HG02798 (cell line): ENCODE data around the gene RBM20.

Experiments used
- ATAC-seq: cut with Tn5 transposase; IDR thresholded peaks from one replicate; pipeline ENCODE4 v1.9.1; 2021; ENCODE audit warnings: mild to moderate bottlenecking; ENCODE audit not compliant: unreplicated experiment, poor library complexity

RBM20 gene

GRCh38 chr10:110777017-110777416, 132.9 kb downstream of the RBM20 start:
- ATAC-seq: no peak

GRCh38 chr10:110777661-110778060, 133.5 kb downstream of the RBM20 start:
- no peak for ATAC-seq

GRCh38 chr10:110778211-110778610, 134.1 kb downstream of the RBM20 start:
- ATAC-seq: no peak

DNA sequence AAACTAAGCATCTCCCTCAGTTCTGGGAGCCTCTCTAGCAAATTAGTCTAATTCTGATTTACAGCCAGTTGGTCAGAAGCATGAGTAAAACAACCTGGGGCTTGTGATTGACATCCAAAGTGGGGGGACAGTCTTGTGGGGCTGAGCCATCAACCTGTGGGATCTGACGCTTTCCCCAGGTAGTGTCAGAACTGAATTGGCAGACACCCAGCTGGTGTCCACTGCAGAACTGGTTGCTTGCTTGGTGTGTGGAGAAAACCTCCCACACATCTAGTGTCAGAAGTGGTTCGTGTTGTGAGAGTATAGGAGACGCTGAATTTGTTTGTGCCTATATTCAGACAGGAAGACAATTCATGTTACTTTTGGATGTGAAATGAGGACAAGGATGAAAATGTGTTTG, 135.4 kb downstream of the RBM20 start:
- ATAC-seq: no peak

- ATAC-seq: no peak
These were observed 136.6 kb downstream of the RBM20 start for GRCh38 chr10:110780704-110781103.

- ATAC-seq: no peak
These were observed 137.0 kb downstream of the RBM20 start for GRCh38 chr10:110781139-110781538.

GRCh38 chr10:110782616-110783015, 138.5 kb downstream of the RBM20 start:
- ATAC-seq: no peak

DNA sequence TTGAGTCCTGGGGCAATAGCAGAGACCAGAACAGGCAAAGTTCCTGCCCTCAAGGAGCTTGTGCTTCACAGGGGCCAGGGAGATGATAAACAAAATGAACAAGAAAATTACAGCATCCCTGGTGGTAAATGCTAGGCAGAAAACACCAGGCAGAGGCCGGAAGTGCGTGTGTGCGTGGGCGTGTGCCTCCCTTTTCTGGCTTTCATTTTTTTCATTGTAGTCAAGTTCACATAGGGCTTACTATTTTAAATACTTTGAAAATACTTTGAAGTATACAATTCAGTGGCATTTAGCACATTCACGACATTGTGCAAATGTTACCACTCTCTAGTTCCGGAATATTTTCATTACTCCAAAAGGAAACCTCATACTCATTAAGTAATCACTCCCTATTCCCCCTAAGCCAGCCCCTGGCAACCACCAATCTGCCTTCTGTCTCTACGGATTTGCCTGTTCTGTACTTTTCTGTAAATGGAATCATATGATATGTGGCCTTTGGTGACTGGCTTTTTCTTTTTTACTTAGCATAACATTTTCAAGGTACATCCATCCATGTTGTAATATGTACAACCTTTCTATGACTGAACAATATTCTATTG, 139.5 kb downstream of the RBM20 start:
- ATAC-seq: no peak

DNA sequence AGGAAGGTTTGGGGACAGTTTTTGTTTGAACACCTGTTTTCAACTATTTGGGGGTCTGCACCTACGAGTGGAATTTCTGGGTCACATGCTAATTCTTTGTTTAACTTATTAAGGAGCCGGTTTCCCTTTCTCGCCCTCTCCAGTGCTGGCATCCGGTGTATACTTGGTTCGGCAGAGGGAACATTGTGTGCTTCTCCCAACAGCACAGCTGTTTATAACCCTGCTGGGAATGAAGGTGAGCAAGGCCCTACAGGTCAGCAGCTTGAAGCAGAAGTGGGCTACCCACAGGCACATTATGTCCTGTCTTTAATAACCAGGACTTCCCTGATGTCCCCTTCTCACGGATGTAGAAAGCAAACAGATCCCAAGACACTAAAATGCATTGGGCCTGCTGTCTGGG, 140.1 kb downstream of the RBM20 start:
- no peak for ATAC-seq

GRCh38 chr10:110786172-110786571, 142.0 kb downstream of the RBM20 start:
- no peak for ATAC-seq

DNA sequence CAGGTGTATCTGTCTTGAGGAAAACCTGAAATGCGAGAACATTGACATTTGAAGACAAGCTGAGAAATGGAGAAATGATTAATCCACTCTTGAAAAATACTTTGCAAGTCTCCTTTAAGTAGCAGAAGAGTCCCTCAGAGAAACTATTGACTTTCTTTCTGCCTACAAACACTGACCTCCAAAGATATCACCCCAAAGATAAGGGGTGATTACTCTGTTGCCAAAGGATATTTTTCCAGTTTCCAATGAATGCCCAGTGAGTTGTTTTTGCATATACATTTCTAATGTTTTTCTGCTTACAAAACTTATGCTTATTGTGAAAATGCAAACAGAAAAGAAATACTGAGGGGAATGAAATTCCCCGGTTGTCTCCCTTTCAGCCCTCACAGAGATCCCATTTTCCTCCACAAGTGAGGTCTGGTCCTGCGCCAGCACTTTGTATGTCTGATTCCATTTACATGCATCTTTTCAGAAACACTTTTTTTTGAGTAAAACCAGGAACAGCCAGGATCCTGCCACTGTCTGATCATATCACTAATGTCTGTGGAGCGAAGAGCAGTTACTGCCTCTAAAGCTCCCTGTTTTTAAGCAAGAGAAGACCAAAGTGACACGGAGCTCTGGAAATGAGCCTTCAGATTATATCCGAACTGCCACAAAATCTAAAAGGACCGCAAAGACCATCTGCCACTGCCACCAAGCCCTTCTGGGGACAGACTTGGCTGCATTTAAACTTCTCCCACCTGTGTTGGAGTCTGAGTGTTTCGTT, 144.7 kb downstream of the RBM20 start:
- no peak for ATAC-seq

DNA sequence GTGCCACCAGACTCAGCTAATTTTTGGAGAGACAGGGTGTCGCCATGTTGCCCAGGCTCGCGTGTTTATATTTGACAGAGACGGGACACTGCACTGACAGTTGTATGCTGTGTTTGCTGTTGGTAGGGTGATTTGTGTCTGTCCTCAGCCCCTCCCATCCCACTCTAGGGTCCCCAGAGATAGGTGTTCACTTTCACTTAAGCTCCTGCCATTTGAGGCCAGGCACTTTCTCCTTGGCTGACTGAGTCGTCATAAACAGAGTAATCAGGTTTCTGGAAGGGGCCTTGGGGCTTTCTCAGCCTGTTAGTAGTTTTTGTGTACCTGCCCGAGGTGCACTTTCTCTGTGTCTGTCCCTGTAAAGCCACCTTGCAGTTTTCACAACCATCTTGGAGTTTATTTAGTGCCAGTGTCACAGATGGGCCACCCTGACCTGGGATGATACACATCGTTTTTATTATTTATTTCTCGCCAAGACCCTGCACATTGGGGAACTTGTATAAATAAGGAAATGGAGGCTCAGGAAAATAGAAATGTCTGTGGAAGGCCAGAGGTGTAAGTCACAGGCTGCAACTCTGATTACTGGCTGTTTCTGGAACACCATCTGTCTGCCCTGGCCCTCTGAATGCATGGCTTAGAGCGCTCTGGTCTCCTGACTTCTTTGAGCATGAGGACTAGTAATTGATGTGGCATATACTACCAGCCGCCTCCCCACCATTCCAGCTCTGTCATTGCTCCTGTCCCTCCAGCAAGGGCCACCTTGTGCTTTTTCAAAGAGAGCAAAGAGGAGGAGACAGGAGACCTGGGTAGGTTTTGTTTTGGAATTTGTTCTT, 145.7 kb downstream of the RBM20 start:
- no peak for ATAC-seq

DNA sequence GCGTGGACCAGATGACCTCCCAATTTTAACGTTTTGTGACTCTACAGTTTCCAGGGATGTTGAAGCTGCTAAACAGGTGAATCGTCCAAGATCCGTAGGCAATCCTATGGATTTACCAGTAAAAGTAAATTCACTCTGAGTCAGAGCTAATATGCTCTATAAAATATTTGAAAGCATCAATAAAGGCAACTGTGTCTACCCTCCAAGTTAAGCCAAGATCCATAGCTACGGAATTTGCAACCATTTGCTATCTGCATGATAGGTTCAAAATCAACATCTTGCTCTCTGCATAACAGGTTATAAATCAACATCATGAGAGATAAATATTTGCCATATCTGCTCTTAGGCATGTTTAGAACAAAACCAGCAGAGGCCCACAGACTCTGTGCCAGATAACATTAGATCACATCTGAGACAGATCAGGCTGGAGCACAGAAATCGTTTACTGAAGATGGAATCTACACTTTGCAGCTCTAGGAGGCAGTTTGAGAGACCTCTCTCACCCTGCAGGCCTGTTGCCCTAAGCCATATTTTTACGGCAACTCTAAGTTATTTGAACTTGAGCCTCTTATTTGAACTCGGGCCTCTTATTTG, 146.9 kb downstream of the RBM20 start:
- no peak for ATAC-seq

GRCh38 chr10:110791541-110792073, 147.5 kb downstream of the RBM20 start:
- no peak for ATAC-seq

DNA sequence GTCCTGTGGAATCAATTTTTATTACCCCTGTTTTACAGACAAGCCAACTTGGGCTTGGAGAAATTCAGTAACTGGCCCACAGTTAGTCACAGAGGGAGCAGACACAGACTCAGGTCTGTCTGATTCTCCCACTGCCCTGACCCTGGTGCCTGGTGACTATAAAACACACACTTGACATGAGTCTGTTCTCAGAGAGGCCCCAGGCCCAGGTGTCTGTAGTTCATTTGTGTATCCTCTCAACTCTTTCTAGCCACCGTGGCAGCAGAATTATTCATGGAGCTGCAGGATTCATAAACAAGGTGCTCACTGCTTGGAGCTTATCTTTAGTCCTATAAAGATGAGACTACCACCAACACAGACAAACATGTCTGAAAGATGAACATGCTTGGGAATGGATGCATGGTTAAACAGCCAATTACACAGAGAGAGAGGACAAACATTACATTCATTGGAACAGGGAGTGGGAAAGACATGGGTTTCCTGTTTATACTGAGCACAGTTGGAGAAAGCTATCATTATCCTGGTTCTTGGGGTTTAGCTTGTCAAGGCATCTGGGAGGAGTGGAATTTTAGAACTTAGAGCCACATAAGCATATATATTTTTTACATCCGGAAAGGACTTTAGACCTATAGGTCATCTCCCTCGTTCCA, 148.5 kb downstream of the RBM20 start:
- ATAC-seq: no peak

- ATAC-seq: no peak
These were observed 149.1 kb downstream of the RBM20 start for GRCh38 chr10:110793128-110793812.

- no peak for ATAC-seq
These were observed 149.8 kb downstream of the RBM20 start for GRCh38 chr10:110793886-110794285.

DNA sequence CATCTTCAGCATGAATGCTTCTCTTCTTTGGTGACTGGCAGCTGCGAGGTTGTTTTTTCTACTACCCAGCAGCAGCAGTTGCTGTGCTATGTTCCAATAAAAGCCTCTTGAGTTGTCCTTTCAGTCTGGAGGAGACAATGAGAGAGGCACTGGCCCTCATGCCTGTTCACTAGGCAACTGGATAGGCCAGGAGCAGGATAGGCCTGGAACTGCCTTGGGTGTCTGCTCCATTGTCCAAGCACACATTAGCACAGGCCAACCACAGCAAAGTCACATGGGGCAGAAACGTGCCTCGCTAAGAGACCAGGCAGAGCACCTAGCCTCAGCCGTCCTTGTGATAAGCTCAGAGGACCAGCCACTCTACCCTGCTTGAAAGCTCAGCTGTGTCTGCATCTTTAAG, 150.7 kb downstream of the RBM20 start:
- no peak for ATAC-seq

DNA sequence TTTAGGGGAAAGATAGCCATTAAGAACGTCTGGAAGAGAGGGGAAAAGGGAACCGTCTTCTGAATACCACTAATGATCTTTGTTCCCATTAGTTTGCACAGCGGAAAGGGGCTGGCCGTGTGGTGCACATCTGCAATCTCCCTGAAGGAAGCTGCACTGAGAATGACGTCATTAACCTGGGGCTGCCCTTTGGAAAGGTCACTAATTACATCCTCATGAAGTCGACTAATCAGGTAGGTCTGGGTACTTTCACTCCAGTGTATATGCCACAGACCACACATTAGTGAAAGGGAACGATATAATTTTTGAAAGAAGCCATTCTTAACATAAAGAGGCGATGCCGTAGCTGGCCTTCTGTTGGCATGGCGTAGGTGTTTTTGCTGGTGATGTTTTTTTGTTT, 153.3 kb downstream of the RBM20 start:
- ATAC-seq: no peak

DNA sequence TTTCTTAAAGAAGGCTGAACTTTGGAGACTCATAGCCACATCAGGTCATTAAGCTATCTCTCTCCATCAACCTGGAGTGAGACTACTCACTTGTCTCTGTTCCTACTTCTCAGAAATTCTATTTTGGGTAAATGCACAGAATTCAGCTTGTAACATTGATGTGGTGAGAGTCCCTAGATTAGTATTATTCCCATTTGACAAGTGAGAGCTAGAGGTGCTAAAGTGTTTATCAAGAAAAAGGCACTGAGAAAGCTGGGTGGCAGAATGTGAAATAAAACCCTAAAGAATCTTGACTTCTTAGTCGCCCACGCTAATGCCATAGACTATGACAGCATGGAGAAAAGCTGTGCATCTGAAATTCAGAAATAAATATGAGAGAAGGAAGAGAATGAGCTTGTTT, 154.2 kb downstream of the RBM20 start:
- no peak for ATAC-seq
